A673 (cell line): ENCODE measurements around the gene PDC.
"Not testable (repeated sequence)": the region's sequence is repeated elsewhere in the genome, so short reads cannot be mapped to it uniquely, and the experiment has no call there.

ENCODE experiments used
- CTCF ChIP-seq: fragments of 300-800, 200-600 bp; sonication (generic); conservative IDR thresholded peaks from 2 replicates; pipeline ENCODE4 v1.5.1; 2017; ENCODE audit warnings: low read depth, mild to moderate bottlenecking, antibody characterized with exemption, low read length, moderate library complexity, mixed read lengths
- EZH2 ChIP-seq: fragments of 200-600 bp; sonication (generic); IDR thresholded peaks from 2 replicates; pipeline ENCODE4 v1.6.1; 2017; ENCODE audit warnings: borderline replicate concordance, low read depth, mild to moderate bottlenecking, mixed read lengths, antibody characterized with exemption, low read length; ENCODE audit not compliant: poor library complexity, severe bottlenecking

DNA sequence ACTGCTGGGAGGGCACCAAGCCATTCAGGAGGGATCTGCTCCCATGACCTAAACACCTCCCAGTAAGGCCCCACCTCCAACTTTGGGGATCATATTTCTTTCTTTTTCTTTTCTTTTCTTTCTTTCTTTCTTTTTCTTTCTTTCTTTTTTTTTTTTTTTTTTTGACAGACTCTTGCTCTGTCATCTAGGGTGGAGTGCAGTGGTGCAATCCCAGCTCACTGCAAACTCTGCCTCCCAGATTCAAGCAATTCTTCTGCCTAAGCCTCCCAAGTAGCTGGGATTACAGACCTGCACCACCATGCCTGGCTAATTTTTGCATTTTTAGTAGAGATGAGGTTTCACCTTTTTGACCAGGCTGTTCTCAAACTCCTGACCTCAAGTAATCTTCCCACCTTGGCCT, 4.6 kb upstream of the PDC start:
- not testable (repeated sequence) for TF ChIP-seq CTCF, EZH2
